Hepatocyte (in vitro differentiated cells): ENCODE measurements around the gene NOP53. TPM values are rescaled to one million over a fixed set of nuclear protein-coding genes. Genes with fewer than 3 reads are reported as not detected.

ENCODE experiments used
- DNase-seq: peaks from one replicate; pipeline ENCODE4 v3.0.0-alpha.2; 2016; ENCODE audit warnings: low spot score
- H2AFZ ChIP-seq: fragments of 200-600 bp; sonication (generic); 2 replicates; pipeline ENCODE4 v1.6.0; 2016; ENCODE audit warnings: antibody characterized with exemption, mild to moderate bottlenecking
- H3K27ac ChIP-seq: fragments of 200-600 bp; sonication (generic); 2 replicates; pipeline ENCODE4 v1.5.1; 2016; ENCODE audit warnings: mild to moderate bottlenecking
- H3K27me3 ChIP-seq: fragments of 200-600 bp; sonication (generic); 2 replicates; pipeline ENCODE4 v1.6.1; 2016
- H3K36me3 ChIP-seq: fragments of 200-600 bp; sonication (generic); replicated peaks from 2 replicates; pipeline ENCODE4 v1.5.1; 2016; ENCODE audit warnings: low read depth; ENCODE audit not compliant: insufficient read depth
- H3K4me1 ChIP-seq: fragments of 200-600 bp; sonication (generic); 2 replicates; pipeline ENCODE4 v1.5.1; 2016; ENCODE audit warnings: mild to moderate bottlenecking, moderate library complexity; ENCODE audit not compliant: insufficient read depth
- H3K4me2 ChIP-seq: fragments of 200-600 bp; sonication (generic); 2 replicates; pipeline ENCODE4 v1.6.0; 2016
- H3K4me3 ChIP-seq: fragments of 200-600 bp; sonication (generic); 2 replicates; pipeline ENCODE4 v1.5.1; 2016; ENCODE audit warnings: mild to moderate bottlenecking
- H3K79me2 ChIP-seq: fragments of 200-600 bp; sonication (generic); 2 replicates; pipeline ENCODE4 v1.6.0; 2017; ENCODE audit warnings: mild to moderate bottlenecking
- H3K9me2 ChIP-seq: fragments of 200-600 bp; sonication (generic); replicated peaks from 2 replicates; pipeline ENCODE4 v1.6.0; 2017; ENCODE audit warnings: mild to moderate bottlenecking; ENCODE audit not compliant: insufficient read depth
- H3K9me3 ChIP-seq: fragments of 200-600 bp; sonication (generic); 2 replicates; pipeline ENCODE4 v1.5.1; 2016; ENCODE audit warnings: low read depth, mild to moderate bottlenecking
- H4K20me1 ChIP-seq: fragments of 200-600 bp; sonication (generic); 2 replicates; pipeline ENCODE4 v1.6.0; 2016; ENCODE audit warnings: mild to moderate bottlenecking; ENCODE audit not compliant: insufficient read depth, poor library complexity, severe bottlenecking
- CTCF ChIP-seq: fragments of 200-600 bp; sonication (generic); IDR thresholded peaks from 2 replicates; pipeline ENCODE4 v1.5.1; 2016; ENCODE audit warnings: antibody characterized with exemption, mild to moderate bottlenecking; ENCODE audit not compliant: poor library complexity
- EZH2 ChIP-seq: fragments of 200-600 bp; sonication (generic); IDR thresholded peaks from 2 replicates; pipeline ENCODE4 v1.6.1; 2016; ENCODE audit warnings: antibody characterized with exemption, mild to moderate bottlenecking, borderline replicate concordance
- EZH2phosphoT487 ChIP-seq: fragments of 200-600 bp; sonication (generic); IDR thresholded peaks from one replicate; pipeline ENCODE4 v1.6.1; 2018; ENCODE audit warnings: antibody characterized with exemption, mild to moderate bottlenecking, low read depth, moderate library complexity; ENCODE audit not compliant: unreplicated experiment, severe bottlenecking
- WGBS: methylation state at CpG from one replicate; pipeline ENCODE4 v1.1.6; 2016; ENCODE audit warnings: low lambda C conversion rate; ENCODE audit errors: missing lambda C conversion rate; 5-methylcytosine and 5-hydroxymethylcytosine counted together
- polyA plus RNA-seq: library from polyadenylated mRNA; unstranded; fragments of >200 nt; fragmentation: Nextera tagmentation; extraction: Ambion mirVana; gene quantifications from 2 replicates; pipeline ENCODE4 v1.2.1, GENCODE V29; 2016
- total RNA-seq: library from RNA; depleted of rRNA; stranded (reverse); fragments of >200 nt; gene quantifications from 2 replicates; pipeline ENCODE4 v1.2.3, GENCODE V29; 2014

The NOP53 gene
- total and polyA plus RNA-seq, 2 experiments from 2014 or later, result 93.3 to 96.7 TPM

- Histone ChIP-seq H3K4me3 (no peak overlapping the region), H3K36me3 (no peaks in the 10 kb centered on the region), H3K27ac (no peak overlapping the region), H3K27me3 (no peaks in the 10 kb centered on the region), H3K9me2 (no peaks in the 10 kb centered on the region), H3K4me1 (peaks cover 3% of the 10 kb centered on the region), H4K20me1 (peaks cover 13% of the 10 kb centered on the region), H3K79me2 (peaks cover 16% of the 10 kb centered on the region), H3K9me3 (no peaks in the 10 kb centered on the region), H3K4me2 (no peak overlapping the region), H2AFZ (no peak overlapping the region)
- TF ChIP-seq EZH2 (no peak), CTCF (no peak), EZH2phosphoT487 (no peak)
- DNase-seq, result no peak
- 96% methylated on average over 27 of the region's 27 CpGs for WGBS
Measured at GRCh38 chr19:47752440-47753211, 7.3 kb downstream of the NOP53 start.

- peaks cover 3% of the 10 kb centered on the region for H4K20me1 ChIP-seq
- TF ChIP-seq EZH2, result no peak
- TF ChIP-seq EZH2phosphoT487, result no peak
- TF ChIP-seq CTCF, result no peak
- H3K27ac ChIP-seq, result no peak overlapping the region
- H3K79me2 ChIP-seq, result no peaks in the 10 kb centered on the region
- no peak overlapping the region for H3K4me3 ChIP-seq
- 98% methylated on average over 16 of the region's 37 CpGs for WGBS
- H3K36me3 ChIP-seq, result peaks cover 3% of the 10 kb centered on the region
- H3K9me2 ChIP-seq, result no peaks in the 10 kb centered on the region
- no peak overlapping the region for H3K4me2 ChIP-seq
- no peaks in the 10 kb centered on the region for H3K9me3 ChIP-seq
- no peaks in the 10 kb centered on the region for H3K27me3 ChIP-seq
- H2AFZ ChIP-seq, result no peak overlapping the region
- DNase-seq, result no peak
- H3K4me1 ChIP-seq, result peaks cover 5% of the 10 kb centered on the region
Measured at GRCh38 chr19:47754206-47755064, 9.1 kb downstream of the NOP53 start.

- Histone ChIP-seq H3K36me3 (peaks cover 3% of the 10 kb centered on the region), H4K20me1 (no peaks in the 10 kb centered on the region), H3K27me3 (no peaks in the 10 kb centered on the region), H3K27ac (no peak overlapping the region), H3K79me2 (no peaks in the 10 kb centered on the region), H3K4me3 (no peak overlapping the region), H3K4me2 (no peak overlapping the region), H3K9me2 (no peaks in the 10 kb centered on the region), H2AFZ (no peak overlapping the region), H3K4me1 (peaks cover 5% of the 10 kb centered on the region), H3K9me3 (no peaks in the 10 kb centered on the region)
- TF ChIP-seq EZH2phosphoT487 (no peak), CTCF (no peak), EZH2 (no peak)
- 96% methylated on average over 30 of the region's 36 CpGs for WGBS
- DNase-seq, result no peak
Measured at GRCh38 chr19:47755065-47755761, 9.9 kb downstream of the NOP53 start.
